K562 (cell line): ENCODE results near the gene TRPV5. TPM values are rescaled to one million over a fixed set of nuclear protein-coding genes. Genes with fewer than 3 reads are reported as not detected.

Experiments used
- ARNT ChIP-seq, 2 experiments: fragments of 450-650 bp; IDR thresholded peaks; 2 replicates each; pipeline ENCODE4 v1.6.1; 2016; ENCODE audit warnings: mild to moderate bottlenecking in 1 of 2
- BACH1 ChIP-seq: fragments of 200-800 bp; sonication (Bioruptor generic); IDR thresholded peaks from 2 replicates; pipeline ENCODE4 v1.6.1; 2016; ENCODE audit warnings: missing genetic modification characterization, missing compliant biosample characterization
- CGGBP1 ChIP-seq: fragments of 250-450 bp; sonication (Bioruptor Pico); IDR thresholded peaks from 2 replicates; pipeline ENCODE4 v1.9.0; 2021; ENCODE audit warnings: mild to moderate bottlenecking
- CTCF ChIP-seq, 3 experiments: IDR thresholded peaks in 2 of 3; conservative IDR thresholded peaks in 1 of 3; 2 replicates each; pipeline ENCODE4 v1.5.1; 2011 to 2012; ENCODE audit warnings: low read length in 3 of 3, mild to moderate bottlenecking in 3 of 3, control low read depth in 2 of 3, improper control_type of control experiment in 1 of 3, inconsistent platforms in 1 of 3, low read depth in 1 of 3, mixed read lengths in 1 of 3, moderate library complexity in 1 of 3; ENCODE audit not compliant: insufficient read depth in 2 of 3
- E2F4 ChIP-seq: sonication (generic); formaldehyde crosslinking; IDR thresholded peaks from 2 replicates; pipeline ENCODE4 v1.8.0; 2022; ENCODE audit warnings: mild to moderate bottlenecking, low read depth, missing genetic modification reagents
- ETV6 ChIP-seq, 3 experiments: fragments of 150-350 bp in 1 of 3; sonication (generic) in 1 of 3; formaldehyde crosslinking in 1 of 3; IDR thresholded peaks; 2 replicates each; pipeline versions ENCODE4 v1.6.1 to v1.8.0; 2014 to 2022; ENCODE audit warnings: borderline replicate concordance in 2 of 3, low read depth in 2 of 3, antibody characterized with exemption in 1 of 3, low read length in 1 of 3, mild to moderate bottlenecking in 1 of 3, missing genetic modification reagents in 1 of 3
- FOS ChIP-seq: IDR thresholded peaks from 3 replicates; pipeline ENCODE4 v1.6.1; 2011; ENCODE audit not compliant: insufficient read length; ENCODE audit errors: extremely low read depth
- HIVEP1 ChIP-seq: fragments of 250-450 bp; sonication (Bioruptor Pico); IDR thresholded peaks from 2 replicates; pipeline ENCODE4 v1.4.0; 2020; ENCODE audit warnings: mild to moderate bottlenecking
- HMG20B ChIP-seq: fragments of 250-450 bp; sonication (Bioruptor Pico); IDR thresholded peaks from 2 replicates; pipeline ENCODE4 v1.5.0; 2021; ENCODE audit warnings: mild to moderate bottlenecking
- MBD2 ChIP-seq: sonication (generic); IDR thresholded peaks from 2 replicates; pipeline ENCODE4 v1.6.1; 2016; ENCODE audit warnings: low read depth, borderline replicate concordance
- MCM5 ChIP-seq: fragments of 450-650 bp; IDR thresholded peaks from 2 replicates; pipeline ENCODE4 v1.6.1; 2016; ENCODE audit warnings: low read depth
- MEF2D ChIP-seq: conservative IDR thresholded peaks from 2 replicates; pipeline ENCODE4 v1.6.1; 2016; ENCODE audit warnings: low read depth, missing genetic modification characterization, missing compliant biosample characterization
- NCOA6 ChIP-seq: fragments of 450-650 bp; IDR thresholded peaks from 2 replicates; pipeline ENCODE4 v1.6.1; 2017; ENCODE audit warnings: mild to moderate bottlenecking
- NR2C1 ChIP-seq, 2 experiments: fragments of 450-650 bp; IDR thresholded peaks; 2 replicates each; pipeline ENCODE4 v1.6.1; 2017; ENCODE audit warnings: mild to moderate bottlenecking in 2 of 2, antibody characterized with exemption in 1 of 2, inconsistent platforms in 1 of 2, missing compliant biosample characterization in 1 of 2, missing genetic modification characterization in 1 of 2
- NR3C1 ChIP-seq: sonication (generic); formaldehyde crosslinking; IDR thresholded peaks from 2 replicates; pipeline ENCODE4 v1.8.1; 2022; ENCODE audit warnings: missing genetic modification reagents
- POLR2B ChIP-seq: fragments of 450-650 bp; IDR thresholded peaks from 2 replicates; pipeline ENCODE4 v1.6.1; 2018; ENCODE audit warnings: low read depth; ENCODE audit not compliant: partially characterized antibody
- POLR3G ChIP-seq: IDR thresholded peaks from 2 replicates; pipeline ENCODE4 v1.6.1; 2011; ENCODE audit not compliant: insufficient read length, insufficient replicate concordance; ENCODE audit errors: extremely low read depth
- RFX7 ChIP-seq: fragments of 250-450 bp; sonication (Bioruptor Pico); IDR thresholded peaks from 2 replicates; pipeline ENCODE4 v1.5.1; 2021; ENCODE audit warnings: mild to moderate bottlenecking
- SAFB ChIP-seq: fragments of 200-400 bp; formaldehyde crosslinking; IDR thresholded peaks from 2 replicates; pipeline ENCODE4 v1.6.1; 2017; ENCODE audit warnings: low read depth, low read length, borderline replicate concordance
- SMC3 ChIP-seq: conservative IDR thresholded peaks from 2 replicates; pipeline ENCODE4 v1.6.1; 2011; ENCODE audit warnings: low read depth, low read length, improper control_type of control experiment; ENCODE audit not compliant: insufficient read depth
- YY1 ChIP-seq, 3 experiments: IDR thresholded peaks; 2 replicates each; pipeline ENCODE4 v1.6.1; 2011; ENCODE audit warnings: low read length in 2 of 3, mild to moderate bottlenecking in 2 of 3, moderate library complexity in 2 of 3, borderline replicate concordance in 1 of 3, control low read depth in 1 of 3, low read depth in 1 of 3; ENCODE audit not compliant: insufficient read depth in 3 of 3, insufficient replicate concordance in 2 of 3, control insufficient read depth in 1 of 3, insufficient read length in 1 of 3; ENCODE audit errors: extremely low read depth in 1 of 3
- ZEB2 ChIP-seq: fragments of 450-650 bp; IDR thresholded peaks from 2 replicates; pipeline ENCODE4 v1.6.1; 2016
- ZKSCAN1 ChIP-seq: fragments of 150-350 bp; IDR thresholded peaks from 2 replicates; pipeline ENCODE4 v1.6.1; 2016; ENCODE audit warnings: low read depth, low read length
- ZNF699 ChIP-seq: fragments of 250-450 bp; sonication (Bioruptor Pico); IDR thresholded peaks from 2 replicates; pipeline ENCODE4 v1.8.0; 2021; ENCODE audit warnings: mild to moderate bottlenecking, moderate library complexity; ENCODE audit not compliant: insufficient replicate concordance
- ZNF79 ChIP-seq: fragments of 250-450 bp; sonication (Bioruptor Pico); IDR thresholded peaks from 2 replicates; pipeline ENCODE4 v1.4.0; 2020; ENCODE audit warnings: low read depth, mild to moderate bottlenecking, moderate library complexity
- polyA plus RNA-seq, 8 experiments: library from polyadenylated mRNA; depleted of rRNA in 4 of 8; stranded (reverse) in 5 of 8; unstranded in 3 of 8; fragments of >200 nt; fragmentation: Nextera tagmentation in 2 of 8; fragmentation: Illumina TruSeq in 1 of 8; extraction: Ambion mirVana in 2 of 8; extraction: Trizol in 1 of 8; gene quantifications; 2 replicates each; pipeline versions ENCODE4 v1.2.1 to v1.2.3, GENCODE V29; 2011 to 2014; ENCODE audit warnings: inconsistent platforms in 1 of 8, missing spikeins in 1 of 8
- total RNA-seq, 7 experiments: library from RNA; depleted of rRNA in 6 of 7; stranded (reverse); fragments of >200 nt in 6 of 7; fragmentation: Illumina TruSeq in 2 of 7; extraction: Trizol in 2 of 7; gene quantifications; 2 replicates each; pipeline versions ENCODE4 v1.2.1 to v1.2.3, GENCODE V29; 2011 to 2021; ENCODE audit warnings: low replicate concordance in 1 of 7

Gene TRPV5
- total and polyA plus RNA-seq, 9 of the 15 experiments (the other 6 are each of a cell fraction or from before 2014, with no cell fraction given) = not detected

GRCh38 chr7:142964502-142965246 is 31.1 kb upstream of the TRPV5 start (continued):
- TF ChIP-seq CTCF (IDR thresholded peaks at IDR 0.05 in 2 of 3, conservative IDR thresholded peaks at IDR 0.05 in 1 of 3; ENCODE audit: insufficient read depth in 2 of 3, low read depth in 1 of 3, low read length in 3 of 3) (no peak), MBD2 (no peak), ETV6 (IDR thresholded peaks at IDR 0.05; ENCODE audit: borderline replicate concordance in 1 of 2, low read depth in 2 of 2, low read length in 1 of 2) (no peak), ETV6 (CRISPR knock-in tag; IDR thresholded peaks at IDR 0.05; ENCODE audit: borderline replicate concordance) (no peak), CGGBP1 (CRISPR knock-in tag) (no peak), ZKSCAN1 (no peak), NCOA6 (no peak), POLR3G (no peak), YY1 (IDR thresholded peaks at IDR 0.05; ENCODE audit: borderline replicate concordance in 1 of 3, control insufficient read depth in 1 of 3, extremely low read depth in 1 of 3, insufficient read depth in 3 of 3, insufficient read length in 1 of 3, insufficient replicate concordance in 2 of 3, low read depth in 1 of 3, low read length in 2 of 3) (peak in 1 of 3 experiments; percentile 62), ZEB2 (peak; percentile 81), FOS (peak; percentile 72), HMG20B (CRISPR knock-in tag) (no peak), NR2C1 (IDR thresholded peaks at IDR 0.05) (no peak), NR2C1 (tag; IDR thresholded peaks at IDR 0.05) (no peak), MEF2D (tag) (no peak), NR3C1 (CRISPR knock-in tag) (no peak), MCM5 (no peak), ARNT (IDR thresholded peaks at IDR 0.05) (no peak), RFX7 (no peak), BACH1 (tag) (no peak), HIVEP1 (CRISPR knock-in tag) (no peak), SMC3 (no peak), ZNF79 (CRISPR knock-in tag) (no peak), SAFB (no peak), POLR2B (no peak), E2F4 (CRISPR knock-in tag) (no peak), ZNF699 (CRISPR knock-in tag) (no peak)
